Right cardiac atrium (tissue), 5 donors: ENCODE measurements around the gene ATXN1. TPM values are rescaled to one million over a fixed set of nuclear protein-coding genes. Genes with fewer than 3 reads are reported as not detected.
"Not testable (repeated sequence)": the region's sequence is repeated elsewhere in the genome, so short reads cannot be mapped to it uniquely, and the experiment has no call there.

Source experiments
- ATAC-seq, 2 donors: fragments of 200-7000 bp; cut with Tn5 transposase; one replicate each; pipeline versions ENCODE4 v1.8.0 to v1.9.1; 2020; ENCODE audit warnings: moderate library complexity in 2 of 2, mild to moderate bottlenecking in 1 of 2
- DNase-seq, 3 donors: peaks; one replicate each; pipeline ENCODE4 v3.0.0-alpha.2; 2020
- H3K27ac ChIP-seq: one replicate; pipeline ENCODE4 v1.5.1; 2013; ENCODE audit warnings: mild to moderate bottlenecking, low read length, control low read depth, moderate library complexity
- H3K27me3 ChIP-seq: one replicate; pipeline ENCODE4 v1.6.1; 2013; ENCODE audit not compliant: control insufficient read depth, insufficient read depth
- H3K4me1 ChIP-seq: one replicate; pipeline ENCODE4 v1.6.1; 2013; ENCODE audit warnings: low read length; ENCODE audit not compliant: control insufficient read depth, insufficient read depth
- H3K4me3 ChIP-seq: one replicate; pipeline ENCODE4 v1.5.1; 2013; ENCODE audit warnings: low read length, control low read depth
- H3K9me3 ChIP-seq: one replicate; pipeline ENCODE4 v1.6.1; 2013; ENCODE audit warnings: low read length; ENCODE audit not compliant: control insufficient read depth
- WGBS: extraction: QIAGEN DNeasy Blood & Tissue Kit; methylation state at CpG from one replicate; pipeline ENCODE4 v1.1.7; 2013; 5-methylcytosine and 5-hydroxymethylcytosine counted together
- intact Hi-C, 4 donors: fragments of 100-400 bp; cut with DNase I; formaldehyde crosslinking; loops; one replicate each; pipeline versions ENCODE4 v1.11.0 to v1.14.0; 2022 to 2023
- polyA plus RNA-seq: library from polyadenylated mRNA; stranded (reverse); fragments of 200-250 nt; gene quantifications from one replicate; pipeline ENCODE4 v1.2.3, GENCODE V29; 2013
- total RNA-seq, 4 donors: library from RNA; stranded (reverse); fragmentation: NEBNext Ultra II Directional; extraction: Animal tissue kit (Norgen Biotek cat#: 25700); gene quantifications; one replicate each; pipeline ENCODE4 v1.2.1, GENCODE V29; 2021
- donor health status: healthy with polysubstance abuse.
- donor health status: DM: no; HTN: yes; CAD: no.
- donor health status: DM: no; HTN: no; CAD: no.
- donor health status: DM: no; HTN: yes; CAD: no; lungs with severe emphysema.
- donor health status: DM: yes; HTN: yes; CAD: no.

The ATXN1 gene
- total and polyA plus RNA-seq, 5 donors = 11.8 to 50.7 (median 47.6) TPM

DNA sequence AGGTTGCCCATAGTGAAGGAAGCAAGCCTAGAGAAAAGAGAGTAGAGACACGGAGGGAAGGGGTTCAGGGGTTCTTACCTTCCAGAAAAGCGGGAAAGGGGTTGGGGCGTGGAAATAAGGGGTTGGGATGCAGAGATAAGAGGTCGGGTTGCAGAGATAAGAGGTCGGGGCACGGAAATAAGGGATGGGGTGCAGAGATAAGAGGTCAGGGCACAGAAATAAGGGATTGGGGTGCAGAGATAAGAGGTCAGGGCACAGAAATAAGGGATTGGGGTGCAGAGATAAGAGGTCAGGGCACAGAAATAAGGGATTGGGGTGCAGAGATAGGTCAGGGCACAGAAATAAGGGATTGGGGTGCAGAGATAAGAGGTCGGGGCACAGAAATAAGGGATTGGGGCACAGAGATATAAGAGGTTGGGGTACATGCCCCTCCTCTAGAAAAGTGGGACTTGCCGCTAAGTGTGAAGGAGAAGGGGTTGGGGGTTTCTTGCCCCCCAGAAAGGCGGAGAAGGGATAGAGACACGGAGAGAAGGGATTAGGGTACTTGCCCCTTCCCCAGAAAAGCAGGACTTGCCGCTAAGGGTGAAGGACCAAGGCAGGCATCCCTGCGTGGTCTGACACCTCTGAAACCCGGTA is 497.7 kb downstream of the ATXN1 start:
- 81% methylated on average over 13 of the region's 13 CpGs for WGBS
- H3K27me3 ChIP-seq, H3K9me3 ChIP-seq, DNase-seq, H3K27ac ChIP-seq, H3K4me3 ChIP-seq, H3K4me1 ChIP-seq, intact Hi-C loops, ATAC-seq: not testable (repeated sequence)

DNA sequence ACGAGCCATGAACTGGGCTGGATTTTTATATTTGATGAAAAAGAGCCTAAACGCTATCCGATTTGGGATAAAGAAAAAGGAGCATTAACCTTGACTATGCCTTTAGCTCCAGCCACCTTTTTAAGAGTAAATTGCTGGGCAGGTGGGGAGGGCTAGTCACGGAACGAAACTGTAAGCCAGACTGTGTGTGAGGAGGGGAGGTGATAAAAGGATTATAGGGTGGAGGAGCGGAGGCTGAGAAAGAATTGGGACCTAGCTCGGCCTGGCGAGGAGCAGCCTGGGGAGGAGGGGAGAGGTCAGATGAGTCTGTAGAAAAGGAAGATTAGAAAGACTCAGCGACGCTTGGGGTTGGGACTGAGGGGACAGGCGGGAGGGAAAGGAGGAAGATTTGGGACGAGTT is 498.5 kb downstream of the ATXN1 start:
- DNase-seq, H3K27me3 ChIP-seq, H3K27ac ChIP-seq, H3K9me3 ChIP-seq, intact Hi-C loops, ATAC-seq, H3K4me3 ChIP-seq, H3K4me1 ChIP-seq: not testable (repeated sequence)
- WGBS = 87% methylated on average over 12 of the region's 12 CpGs

DNA sequence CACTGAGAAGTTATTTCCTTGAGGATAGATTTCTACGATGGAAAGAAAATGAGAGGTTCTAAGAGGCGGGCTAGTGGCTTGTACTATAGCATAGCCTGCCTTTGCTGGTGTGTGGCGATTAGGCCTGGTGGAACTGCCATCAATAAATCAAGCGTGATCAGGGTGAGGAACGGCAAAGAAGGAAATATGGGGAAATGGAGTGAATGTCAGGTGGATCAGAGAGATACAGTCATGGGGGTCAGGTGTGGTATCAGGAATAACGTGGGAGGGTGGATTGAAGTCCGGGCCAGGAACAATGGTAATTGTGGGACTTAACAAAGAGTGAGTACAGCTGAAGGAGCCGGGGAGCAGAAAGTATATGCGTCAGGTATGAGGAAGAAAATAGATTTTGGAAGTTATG is 500.7 kb downstream of the ATXN1 start:
- H3K9me3 ChIP-seq, H3K4me1 ChIP-seq, H3K27me3 ChIP-seq, DNase-seq, intact Hi-C loops, ATAC-seq, H3K27ac ChIP-seq, H3K4me3 ChIP-seq: not testable (repeated sequence)
- 87% methylated on average over 7 of the region's 9 CpGs for WGBS

DNA sequence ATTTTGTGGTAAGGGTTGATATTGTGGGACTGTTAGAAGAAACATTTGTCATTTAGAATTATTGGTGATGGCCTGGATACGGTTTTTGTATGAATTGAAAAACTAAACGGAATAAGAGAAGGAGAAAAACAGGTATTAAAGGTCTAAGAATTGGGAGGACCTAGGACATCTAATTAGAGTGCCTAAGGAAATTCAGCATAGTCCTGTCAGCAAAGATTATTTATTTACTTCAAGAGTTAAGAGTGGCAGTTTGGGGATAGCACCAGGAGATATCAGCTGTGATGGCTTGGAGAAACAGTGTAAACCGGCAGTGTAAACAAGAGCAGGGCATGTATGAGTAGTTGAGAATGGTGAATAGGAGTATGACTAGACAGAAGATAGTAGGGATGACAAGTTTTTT is 501.7 kb downstream of the ATXN1 start:
- H3K27me3 ChIP-seq, intact Hi-C loops, H3K9me3 ChIP-seq, H3K27ac ChIP-seq, ATAC-seq, DNase-seq, H3K4me1 ChIP-seq, H3K4me3 ChIP-seq: not testable (repeated sequence)
- 94% methylated on average over 2 of the region's 3 CpGs for WGBS

DNA sequence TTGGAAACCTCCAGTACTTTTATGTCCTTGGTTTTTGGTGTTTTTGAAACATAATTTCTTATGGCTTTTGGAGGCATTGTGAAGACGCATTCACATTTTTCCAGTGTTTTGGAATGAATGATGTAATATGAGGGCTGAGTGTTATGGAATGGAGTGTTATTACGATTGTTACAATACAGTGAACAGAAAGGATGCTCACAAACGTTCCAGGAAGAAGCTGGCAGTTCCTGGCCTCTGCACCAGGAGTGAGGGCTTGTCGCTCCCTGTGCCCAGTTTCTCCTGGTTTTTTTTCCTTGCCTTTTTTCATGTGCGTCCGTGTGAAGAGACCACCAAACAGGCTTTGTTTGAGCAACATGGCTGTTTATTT is 502.6 kb downstream of the ATXN1 start:
- peak overlapping the region; percentile 17 for H3K27ac ChIP-seq
- ATAC-seq (no peak), DNase-seq (no peak)
- H3K27me3 ChIP-seq = no peaks in the 10 kb centered on the region
- no peaks in the 10 kb centered on the region for H3K9me3 ChIP-seq
- no peak overlapping the region for H3K4me3 ChIP-seq
- peaks cover 6% of the 10 kb centered on the region for H3K4me1 ChIP-seq
- intact Hi-C loops = no loop called here
- WGBS = 66% methylated on average over 6 of the region's 6 CpGs

DNA sequence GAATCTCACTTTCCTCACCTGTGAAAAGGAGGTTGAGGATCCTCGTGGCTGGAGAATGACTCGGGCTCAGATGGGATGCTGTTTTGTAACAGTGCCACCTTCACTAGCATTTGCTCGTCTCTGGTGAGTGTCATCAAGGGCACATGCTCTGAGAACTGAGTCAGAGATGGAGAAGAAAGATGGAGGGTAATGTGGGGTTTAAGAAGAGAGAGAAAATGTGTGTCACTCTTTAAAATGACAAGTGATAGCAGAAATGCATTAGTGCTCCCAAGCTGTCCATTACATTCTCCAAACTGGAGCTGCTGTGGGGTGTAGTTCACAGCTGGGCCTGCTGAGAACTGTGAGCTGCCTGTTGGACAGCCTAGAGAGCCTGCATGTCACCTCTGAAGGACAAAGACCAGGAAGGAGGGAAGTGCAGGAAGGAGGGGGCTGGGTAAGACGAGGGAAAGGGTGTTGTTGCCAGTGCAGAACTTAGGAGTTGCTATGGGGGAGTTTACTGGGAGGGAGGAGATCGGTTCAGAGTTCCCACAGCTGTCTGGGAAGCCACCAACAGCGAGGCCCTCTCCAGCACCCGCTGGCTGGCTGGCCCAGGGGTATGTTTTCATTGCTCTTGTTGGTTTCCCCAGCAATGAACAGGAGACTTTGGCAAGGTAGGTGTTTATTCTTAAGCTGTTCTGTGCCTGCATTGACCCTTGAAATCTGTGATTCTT is 503.1 kb downstream of the ATXN1 start:
- WGBS = 42% methylated on average over 7 of the region's 7 CpGs
- no peaks in the 10 kb centered on the region for H3K27me3 ChIP-seq
- H3K4me1 ChIP-seq = peaks cover 6% of the 10 kb centered on the region
- DNase-seq = no peak
- peak; percentile 84 to 91 for ATAC-seq
- H3K27ac ChIP-seq = peak overlapping the region; percentile 73
- intact Hi-C loops = no loop called here
- no peaks in the 10 kb centered on the region for H3K9me3 ChIP-seq
- no peak overlapping the region for H3K4me3 ChIP-seq

DNA sequence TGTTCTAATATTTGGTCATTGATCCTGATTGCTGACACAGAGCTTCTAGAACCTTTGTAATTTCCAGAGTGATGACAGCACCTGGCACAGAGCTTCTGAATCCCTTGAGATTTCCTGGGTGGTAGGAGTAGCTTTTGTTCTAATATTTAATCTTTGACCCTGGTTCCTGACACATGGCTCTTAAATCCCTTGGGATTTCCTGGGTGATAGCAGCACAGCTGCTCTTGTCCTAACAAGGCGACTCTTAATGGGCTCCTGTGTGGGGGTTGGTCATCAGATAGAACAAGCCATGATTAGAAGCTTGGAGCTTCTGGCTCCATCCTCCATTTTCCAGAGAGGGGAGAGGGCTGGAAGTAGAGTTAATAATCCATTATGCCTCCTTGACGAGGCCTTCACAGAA is 504.5 kb downstream of the ATXN1 start:
- no peak for DNase-seq
- Histone ChIP-seq H3K4me1 (peaks cover 6% of the 10 kb centered on the region), H3K27me3 (no peaks in the 10 kb centered on the region), H3K4me3 (no peak overlapping the region), H3K27ac (no peak overlapping the region), H3K9me3 (no peaks in the 10 kb centered on the region)
- no peak for ATAC-seq
- WGBS = 88% methylated on average over 2 of the region's 2 CpGs
- intact Hi-C loops = no loop called here

DNA sequence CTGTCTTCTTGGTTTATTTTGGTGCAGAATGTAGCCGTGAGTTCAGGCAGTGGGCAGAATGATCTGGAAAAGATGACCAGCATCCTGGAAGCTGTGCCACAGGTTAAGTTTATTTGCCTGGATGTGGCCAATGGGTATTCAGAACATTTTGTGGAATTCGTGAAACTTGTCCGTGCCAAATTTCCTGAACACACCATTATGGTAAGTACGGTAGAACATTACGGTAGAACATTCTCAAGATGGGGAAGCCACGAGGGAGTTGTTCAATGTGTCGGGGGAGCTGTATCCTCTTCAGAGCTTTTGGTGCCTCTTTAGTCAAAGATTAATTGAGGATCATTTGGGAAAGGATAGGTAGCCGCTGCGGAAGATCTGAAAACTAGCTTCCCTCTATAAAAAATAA is 506.7 kb downstream of the ATXN1 start:
- H3K27me3 ChIP-seq = no peaks in the 10 kb centered on the region
- H3K4me3 ChIP-seq = no peak overlapping the region
- WGBS = 94% methylated on average over 9 of the region's 9 CpGs
- H3K9me3 ChIP-seq = no peaks in the 10 kb centered on the region
- H3K27ac ChIP-seq = no peak overlapping the region
- DNase-seq = no peak
- no peak for ATAC-seq
- H3K4me1 ChIP-seq = peaks cover 6% of the 10 kb centered on the region
- intact Hi-C loops = no loop called here

DNA sequence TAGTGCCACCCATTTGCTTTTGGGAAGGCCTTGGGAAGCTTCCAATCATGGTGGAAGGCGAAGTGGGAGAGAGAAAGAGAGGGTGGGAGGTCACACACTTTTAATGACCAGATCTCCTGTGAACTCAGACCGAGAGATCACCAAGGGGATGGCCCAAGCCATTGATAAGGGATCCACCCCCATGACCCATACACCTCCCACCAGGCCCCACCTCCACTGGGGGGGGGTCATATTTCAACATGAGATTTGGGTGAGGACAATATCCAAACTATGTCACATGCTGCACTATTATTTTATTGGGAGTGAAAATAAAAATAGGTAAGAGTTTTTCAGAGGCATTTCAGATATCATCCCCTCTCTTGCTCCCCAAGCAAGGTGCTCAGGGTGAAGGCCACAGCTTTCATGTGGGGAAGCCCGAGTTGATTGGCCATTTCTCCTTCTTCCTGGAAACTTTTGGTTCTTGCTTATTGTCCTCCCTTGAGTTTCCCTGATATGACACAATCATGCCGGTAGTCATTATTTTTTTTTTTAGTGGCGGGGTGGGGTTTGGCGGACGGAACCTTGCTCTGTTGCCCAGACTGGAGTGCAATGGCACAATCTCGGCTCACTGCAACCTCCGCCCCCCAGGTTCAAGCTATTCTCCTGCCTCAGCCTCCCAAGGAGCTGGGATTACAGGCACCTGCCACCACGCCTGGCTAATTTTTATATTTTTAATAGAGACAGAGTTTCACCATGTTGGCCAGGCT is 507.7 kb downstream of the ATXN1 start:
- DNase-seq (no peak), ATAC-seq (no peak)
- no peaks in the 10 kb centered on the region for H3K9me3 ChIP-seq
- H3K27me3 ChIP-seq = no peaks in the 10 kb centered on the region
- intact Hi-C loops = no loop called here
- no peak overlapping the region for H3K4me3 ChIP-seq
- H3K4me1 ChIP-seq = peaks cover 6% of the 10 kb centered on the region
- 85% methylated on average over 10 of the region's 10 CpGs for WGBS
- no peak overlapping the region for H3K27ac ChIP-seq

DNA sequence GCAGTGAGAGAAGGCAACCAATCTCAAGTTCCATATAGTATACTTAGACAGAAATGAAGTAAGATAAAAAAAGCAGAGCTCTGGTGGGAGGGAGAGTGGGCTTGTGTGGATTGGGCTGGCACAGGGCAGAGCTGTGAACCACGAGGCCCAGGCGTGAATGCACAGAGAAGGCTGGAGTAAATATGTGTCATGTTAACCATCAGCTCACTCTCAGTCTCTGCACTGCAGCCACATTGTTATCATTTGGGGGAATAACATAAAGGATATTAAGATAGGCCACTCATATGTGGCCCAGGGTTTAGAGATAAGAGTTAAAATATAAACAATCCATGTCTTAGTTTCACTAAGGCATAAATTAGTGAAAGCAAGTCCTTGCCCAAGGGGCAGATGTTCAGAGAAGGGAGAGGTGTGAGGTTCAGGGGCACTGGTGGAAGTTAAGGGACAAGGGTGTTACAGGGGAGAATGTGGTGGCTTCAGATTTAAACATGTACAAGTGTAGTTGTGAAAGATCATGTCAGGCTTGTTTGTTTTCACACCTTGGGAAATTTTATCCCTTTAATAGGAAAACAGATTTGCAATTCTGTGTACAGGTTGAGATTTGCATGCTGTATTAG is 508.5 kb downstream of the ATXN1 start:
- Histone ChIP-seq H3K27ac (no peak overlapping the region), H3K4me3 (no peak overlapping the region), H3K27me3 (no peaks in the 10 kb centered on the region), H3K4me1 (peaks cover 3% of the 10 kb centered on the region), H3K9me3 (no peaks in the 10 kb centered on the region)
- 44% methylated on average over 2 of the region's 2 CpGs for WGBS
- no peak for ATAC-seq
- intact Hi-C loops = no loop called here
- no peak for DNase-seq

DNA sequence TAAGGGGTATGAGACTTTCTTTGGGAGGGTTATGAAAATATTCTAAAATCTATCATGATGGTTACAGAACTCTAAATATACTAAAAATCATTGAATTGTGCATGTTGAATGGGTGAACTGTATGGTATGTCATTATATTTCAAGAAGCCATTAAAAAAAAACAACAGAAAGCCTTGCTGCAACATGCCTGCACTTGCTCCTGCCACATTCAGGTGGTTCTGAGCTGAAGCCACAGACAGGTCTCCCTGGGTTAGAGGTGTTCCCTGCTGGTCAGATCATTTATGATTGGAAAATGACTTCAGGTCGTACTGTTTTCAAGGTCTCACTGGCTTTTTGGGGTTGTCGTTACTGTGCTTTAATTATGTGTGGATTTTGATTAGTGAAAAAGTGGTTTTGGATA is 509.6 kb downstream of the ATXN1 start:
- no peak for ATAC-seq
- H3K4me1 ChIP-seq = no peaks in the 10 kb centered on the region
- DNase-seq = no peak
- H3K27me3 ChIP-seq = no peaks in the 10 kb centered on the region
- H3K9me3 ChIP-seq = no peaks in the 10 kb centered on the region
- intact Hi-C loops = no loop called here
- H3K4me3 ChIP-seq = no peak overlapping the region
- H3K27ac ChIP-seq = no peak overlapping the region
- WGBS = 92% methylated on average over 2 of the region's 2 CpGs
